Measurements from ENCODE around the gene ITGA6. TPM values are rescaled to one million over a fixed set of nuclear protein-coding genes. Genes with fewer than 3 reads are reported as not detected.

The ITGA6 gene
- total RNA-seq = 1 to 10 TPM; 5.2 to 5.7 TPM

GRCh38 chr2:172427256-172427989 is at the start of gene ITGA6:
Gene ITGA6 (plus strand): TSS chr2:172427586.
- ChIA-PET CTCF (interaction anchor here (0.8 to 4.3 kb wide), 7 partner anchors 9 to 563 kb away, joined by 3 to 38 read pairs (median 4); no protein-coding TSS in a partner anchor), POLR2A (interaction anchor here (1.0 to 2.1 kb wide), 3 partner anchors 9 to 34 kb away, joined by 3 to 11 read pairs (median 7); no protein-coding TSS in a partner anchor)

- CTCF ChIA-PET = no interaction called here
- POLR2A ChIA-PET = no interaction called here
Measured at GRCh38 chr2:172380436-172381274, 46.7 kb upstream of the ITGA6 start.

GRCh38 chr2:172381275-172382027 is 45.9 kb upstream of the ITGA6 start:
- POLR2A ChIA-PET = no interaction called here
- CTCF ChIA-PET = no interaction called here

- POLR2A ChIA-PET = no interaction called here
Measured at GRCh38 chr2:172387361-172387760, 40.0 kb upstream of the ITGA6 start.

GRCh38 chr2:172389685-172390339 is 37.6 kb upstream of the ITGA6 start:
- ChIA-PET POLR2A (no interaction called here), CTCF (interaction anchor here (0.7 kb wide), 2 partner anchors 278 to 1168 kb away, joined by 4 to 5 read pairs; no protein-coding TSS in a partner anchor)

More at GRCh38 chr2:172387361-172387760, 40.0 kb upstream of the ITGA6 start:
- CTCF ChIA-PET = no interaction called here

- CTCF ChIA-PET = no interaction called here
Measured at GRCh38 chr2:172394002-172394401, 33.4 kb upstream of the ITGA6 start.

GRCh38 chr2:172395503-172395902 is 31.9 kb upstream of the ITGA6 start:
- ChIA-PET POLR2A (interaction anchor here (0.6 kb wide), 1 partner anchor 20 kb away, joined by 3 read pairs; no protein-coding TSS in a partner anchor), CTCF (interaction anchor here (1.0 kb wide), 1 partner anchor 66 kb away, joined by 3 read pairs; no protein-coding TSS in a partner anchor)

More at GRCh38 chr2:172394002-172394401, 33.4 kb upstream of the ITGA6 start:
- POLR2A ChIA-PET = no interaction called here

- POLR2A ChIA-PET = no interaction called here
Measured at GRCh38 chr2:172397148-172397834, 30.1 kb upstream of the ITGA6 start.

GRCh38 chr2:172398440-172398839 is 28.9 kb upstream of the ITGA6 start:
- CTCF ChIA-PET = interaction anchor here (0.9 kb wide), 1 partner anchor 63 kb away, joined by 3 read pairs; no protein-coding TSS in a partner anchor
- POLR2A ChIA-PET = no interaction called here

More at GRCh38 chr2:172397148-172397834, 30.1 kb upstream of the ITGA6 start:
- CTCF ChIA-PET = interaction anchor here (0.9 kb wide), 1 partner anchor 65 kb away, joined by 3 read pairs; no protein-coding TSS in a partner anchor

- CTCF ChIA-PET = no interaction called here
Measured at GRCh38 chr2:172399765-172400164, 27.6 kb upstream of the ITGA6 start.

GRCh38 chr2:172402198-172402597 is 25.2 kb upstream of the ITGA6 start:
- ChIA-PET CTCF (no interaction called here), POLR2A (no interaction called here)

More at GRCh38 chr2:172399765-172400164, 27.6 kb upstream of the ITGA6 start:
- POLR2A ChIA-PET = no interaction called here

- POLR2A ChIA-PET = no interaction called here
- CTCF ChIA-PET = no interaction called here
Measured at GRCh38 chr2:172403402-172403801, 24.0 kb upstream of the ITGA6 start.

GRCh38 chr2:172403881-172404468 is 23.4 kb upstream of the ITGA6 start:
- ChIA-PET CTCF (no interaction called here), POLR2A (no interaction called here)

- ChIA-PET CTCF (no interaction called here), POLR2A (no interaction called here)
Measured at GRCh38 chr2:172404824-172405223, 22.6 kb upstream of the ITGA6 start.

GRCh38 chr2:172405673-172406072 is 21.7 kb upstream of the ITGA6 start:
- ChIA-PET POLR2A (no interaction called here), CTCF (no interaction called here)

- POLR2A ChIA-PET = interaction anchor here (0.6 kb wide), 1 partner anchor 53 kb away, joined by 3 read pairs; no protein-coding TSS in a partner anchor
Measured at GRCh38 chr2:172408143-172408766, 19.1 kb upstream of the ITGA6 start.

GRCh38 chr2:172409042-172409441 is 18.3 kb upstream of the ITGA6 start:
- ChIA-PET CTCF (no interaction called here), POLR2A (interaction anchor here (0.6 kb wide), 1 partner anchor 52 kb away, joined by 3 read pairs; no protein-coding TSS in a partner anchor)

More at GRCh38 chr2:172408143-172408766, 19.1 kb upstream of the ITGA6 start:
- CTCF ChIA-PET = no interaction called here

Measured in activated CD8-positive, alpha-beta memory T cell treated with anti-CD3 and anti-CD28 coated beads for 36 hours (primary cell).